HFFc6 (cell line): ENCODE data around the gene PRKCE. TPM values are rescaled to one million over a fixed set of nuclear protein-coding genes. Genes with fewer than 3 reads are reported as not detected.
A peak's percentile ranks its signal among the peaks of the same experiment; 100 is the strongest.

ENCODE experiments used
- DNase-seq: peaks from one replicate; pipeline ENCODE4 v3.0.0-alpha.2; 2018
- H3K27ac Mint-ChIP-seq: 2 replicates; pipeline ENCODE4 v1.8.0; 2020; ENCODE audit warnings: mild to moderate bottlenecking, mixed read lengths
- H3K27me3 Mint-ChIP-seq: 2 replicates; pipeline ENCODE4 v1.8.0; 2021; ENCODE audit warnings: mild to moderate bottlenecking, moderate library complexity, mixed read lengths; ENCODE audit not compliant: insufficient read depth
- H3K36me3 Mint-ChIP-seq: 2 replicates; pipeline ENCODE4 v1.8.0; 2021; ENCODE audit warnings: low read depth, mixed read lengths
- H3K4me1 Mint-ChIP-seq: 2 replicates; pipeline ENCODE4 v1.8.0; 2020; ENCODE audit warnings: low read depth, mixed read lengths
- H3K4me3 Mint-ChIP-seq: 2 replicates; pipeline ENCODE4 v1.8.0; 2020; ENCODE audit warnings: mild to moderate bottlenecking, moderate library complexity, mixed read lengths
- H3K9me3 Mint-ChIP-seq: 2 replicates; pipeline ENCODE4 v1.8.0; 2020; ENCODE audit warnings: mild to moderate bottlenecking, mixed read lengths
- CTCF ChIP-seq: fragments of 200-600 bp; sonication (generic); IDR thresholded peaks from 2 replicates; pipeline ENCODE4 v1.5.0; 2021; ENCODE audit warnings: antibody characterized with exemption, mild to moderate bottlenecking
- total RNA-seq, 6 experiments: library from RNA; stranded (reverse); fragmentation: NEBNext Ultra II Directional; extraction: Animal tissue kit (Norgen Biotek cat#: 25700); gene quantifications; 2 replicates in 1 of 6; 3 replicates in 5 of 6; pipeline ENCODE4 v1.2.3, GENCODE V29; 2021

The PRKCE gene
- total RNA-seq, 6 experiments from 2014 or later: 10.8 to 13.7 (median 12.0) TPM

DNA sequence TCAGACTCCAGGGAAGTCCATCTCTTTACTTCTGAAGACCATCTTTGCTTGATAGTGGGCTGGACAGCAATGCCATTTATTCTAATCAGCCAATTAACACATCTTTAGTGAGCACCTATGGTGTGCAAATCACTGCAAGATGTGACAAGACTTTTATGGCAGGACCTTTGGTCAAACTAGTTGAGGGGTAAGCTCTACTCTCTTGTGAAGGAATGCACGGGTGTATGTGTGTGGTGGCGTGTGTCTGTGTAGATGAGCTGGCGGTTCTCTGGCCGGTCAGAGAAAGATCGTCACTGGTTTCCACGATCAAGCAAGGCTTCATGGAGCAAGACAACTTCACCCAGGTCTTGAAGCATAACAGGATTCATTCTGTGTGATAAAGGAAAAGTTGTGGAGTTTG is 364.6 kb downstream of the PRKCE start:
- peaks cover 58% of the 10 kb centered on the region for H3K4me1 Mint-ChIP-seq
- H3K9me3 Mint-ChIP-seq: peaks cover 5% of the 10 kb centered on the region; the same call in 1 of the 2 replicates
- peaks cover 5% of the 10 kb centered on the region; the same call in 1 of the 2 replicates for H3K27me3 Mint-ChIP-seq
- H3K4me3 Mint-ChIP-seq: no peak overlapping the region
- peaks cover 19% of the 10 kb centered on the region for H3K36me3 Mint-ChIP-seq
- H3K27ac Mint-ChIP-seq: no peak overlapping the region; the same call in 1 of the 2 replicates
- DNase-seq: no peak
- no peak for TF ChIP-seq CTCF

DNA sequence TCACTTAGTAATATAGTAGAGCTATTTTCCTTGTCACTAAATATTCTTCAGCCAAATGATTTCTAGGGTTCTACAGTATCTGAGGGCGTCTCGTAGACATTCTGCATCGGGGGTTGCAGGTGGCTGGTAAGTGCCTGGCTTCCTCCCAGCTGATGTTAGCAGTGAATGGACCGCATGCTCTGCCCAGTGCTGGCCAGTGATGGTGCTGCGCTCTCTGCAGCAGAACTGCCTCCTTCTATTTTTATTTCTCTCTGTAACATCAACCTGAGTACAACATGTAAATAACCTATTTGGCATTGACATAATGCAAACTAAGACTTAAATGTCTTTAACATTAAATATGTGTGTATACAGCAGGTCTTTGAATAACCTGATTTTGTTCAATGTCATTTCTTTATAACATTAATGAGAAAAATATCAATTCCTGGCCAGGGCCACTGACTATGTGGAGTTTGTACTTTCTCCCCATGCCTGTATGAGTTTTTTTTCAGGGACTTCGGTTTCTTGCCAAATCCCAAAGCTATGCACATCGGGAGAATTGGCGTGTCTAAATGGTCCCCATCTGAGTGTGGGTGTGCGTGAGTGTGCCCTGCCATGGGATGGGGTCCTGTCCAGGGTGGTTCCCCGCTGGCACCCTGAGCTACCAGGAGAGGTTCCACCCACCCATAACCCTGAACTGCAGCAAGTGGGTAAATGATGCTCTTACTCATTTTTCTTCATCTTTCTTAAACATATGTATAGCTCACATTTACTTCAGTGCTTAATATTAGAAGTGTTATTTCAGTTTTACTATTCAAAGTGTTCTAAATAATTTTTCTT is 367.5 kb downstream of the PRKCE start:
- no peak for TF ChIP-seq CTCF
- Mint-ChIP-seq H3K4me3 (no peak overlapping the region), H3K36me3 (peaks cover 26% of the 10 kb centered on the region), H3K27me3 (peaks cover 2% of the 10 kb centered on the region; the same call in 1 of the 2 replicates), H3K4me1 (peaks cover 30% of the 10 kb centered on the region), H3K27ac (no peak overlapping the region), H3K9me3 (peaks cover 5% of the 10 kb centered on the region; the same call in 1 of the 2 replicates)
- no peak for DNase-seq

- no peaks in the 10 kb centered on the region; the same call in 1 of the 2 replicates for H3K27me3 Mint-ChIP-seq
- H3K36me3 Mint-ChIP-seq: peaks cover 26% of the 10 kb centered on the region
- H3K4me3 Mint-ChIP-seq: no peak overlapping the region
- peak overlapping the region; percentile 27 for H3K27ac Mint-ChIP-seq
- DNase-seq: peak; percentile 33
- no peak for TF ChIP-seq CTCF
- peaks cover 21% of the 10 kb centered on the region for H3K4me1 Mint-ChIP-seq
- peaks cover 5% of the 10 kb centered on the region; the same call in 1 of the 2 replicates for H3K9me3 Mint-ChIP-seq
These were observed 368.9 kb downstream of the PRKCE start for GRCh38 chr2:46020416-46020815.

- no peak for TF ChIP-seq CTCF
- Mint-ChIP-seq H3K27me3 (no peaks in the 10 kb centered on the region; the same call in 1 of the 2 replicates), H3K36me3 (peaks cover 15% of the 10 kb centered on the region), H3K27ac (no peak overlapping the region), H3K4me1 (peaks cover 11% of the 10 kb centered on the region), H3K9me3 (peaks cover 5% of the 10 kb centered on the region; the same call in 1 of the 2 replicates), H3K4me3 (no peak overlapping the region)
- DNase-seq: no peak
These were observed 371.8 kb downstream of the PRKCE start for GRCh38 chr2:46023165-46023854.

GRCh38 chr2:46024146-46024779 is 372.8 kb downstream of the PRKCE start:
- peaks cover 15% of the 10 kb centered on the region for H3K36me3 Mint-ChIP-seq
- peaks cover 15% of the 10 kb centered on the region for H3K4me1 Mint-ChIP-seq
- TF ChIP-seq CTCF: no peak
- H3K9me3 Mint-ChIP-seq: peaks cover 5% of the 10 kb centered on the region; the same call in 1 of the 2 replicates
- H3K27me3 Mint-ChIP-seq: no peaks in the 10 kb centered on the region; the same call in 1 of the 2 replicates
- no peak overlapping the region for H3K27ac Mint-ChIP-seq
- no peak overlapping the region for H3K4me3 Mint-ChIP-seq
- DNase-seq: no peak
